Activated CD4-positive, alpha-beta T cell treated with anti-CD3 and anti-CD28 coated beads, Interleukin-2, amount 10 ng/mL, durations not matched to agents 24 days and 14 days (primary cell): Measurements from ENCODE around the gene THSD7B. TPM values are rescaled to one million over a fixed set of nuclear protein-coding genes. Genes with fewer than 3 reads are reported as not detected.
"Not testable (repeated sequence)": the region's sequence is repeated elsewhere in the genome, so short reads cannot be mapped to it uniquely, and the experiment has no call there.

Source experiments
- DNase-seq: peaks from one replicate; pipeline ENCODE4 v3.0.0; 2022
- H3K27ac Mint-ChIP-seq: one replicate; pipeline ENCODE4 v1.8.0; 2022; ENCODE audit warnings: mild to moderate bottlenecking, mixed read lengths
- H3K27me3 Mint-ChIP-seq: one replicate; pipeline ENCODE4 v1.8.0; 2022; ENCODE audit warnings: mixed read lengths
- H3K36me3 Mint-ChIP-seq: one replicate; pipeline ENCODE4 v1.8.0; 2022; ENCODE audit warnings: low read depth, mild to moderate bottlenecking, mixed read lengths
- H3K4me1 Mint-ChIP-seq: one replicate; pipeline ENCODE4 v1.8.0; 2021; ENCODE audit warnings: mixed read lengths
- H3K4me3 Mint-ChIP-seq: one replicate; pipeline ENCODE4 v1.8.0; 2022; ENCODE audit warnings: mild to moderate bottlenecking, moderate library complexity, mixed read lengths
- H3K9me3 Mint-ChIP-seq: one replicate; pipeline ENCODE4 v1.8.0; 2021; ENCODE audit warnings: mixed read lengths
- intact Hi-C: fragments of 100-400 bp; cut with micrococcal nuclease; formaldehyde crosslinking; loops from one replicate; pipeline ENCODE4 v1.15.1; 2023
- total RNA-seq: library from RNA; stranded (reverse); gene quantifications from 2 replicates; pipeline ENCODE4 v1.2.3, GENCODE V29; 2022

THSD7B gene, protein sequence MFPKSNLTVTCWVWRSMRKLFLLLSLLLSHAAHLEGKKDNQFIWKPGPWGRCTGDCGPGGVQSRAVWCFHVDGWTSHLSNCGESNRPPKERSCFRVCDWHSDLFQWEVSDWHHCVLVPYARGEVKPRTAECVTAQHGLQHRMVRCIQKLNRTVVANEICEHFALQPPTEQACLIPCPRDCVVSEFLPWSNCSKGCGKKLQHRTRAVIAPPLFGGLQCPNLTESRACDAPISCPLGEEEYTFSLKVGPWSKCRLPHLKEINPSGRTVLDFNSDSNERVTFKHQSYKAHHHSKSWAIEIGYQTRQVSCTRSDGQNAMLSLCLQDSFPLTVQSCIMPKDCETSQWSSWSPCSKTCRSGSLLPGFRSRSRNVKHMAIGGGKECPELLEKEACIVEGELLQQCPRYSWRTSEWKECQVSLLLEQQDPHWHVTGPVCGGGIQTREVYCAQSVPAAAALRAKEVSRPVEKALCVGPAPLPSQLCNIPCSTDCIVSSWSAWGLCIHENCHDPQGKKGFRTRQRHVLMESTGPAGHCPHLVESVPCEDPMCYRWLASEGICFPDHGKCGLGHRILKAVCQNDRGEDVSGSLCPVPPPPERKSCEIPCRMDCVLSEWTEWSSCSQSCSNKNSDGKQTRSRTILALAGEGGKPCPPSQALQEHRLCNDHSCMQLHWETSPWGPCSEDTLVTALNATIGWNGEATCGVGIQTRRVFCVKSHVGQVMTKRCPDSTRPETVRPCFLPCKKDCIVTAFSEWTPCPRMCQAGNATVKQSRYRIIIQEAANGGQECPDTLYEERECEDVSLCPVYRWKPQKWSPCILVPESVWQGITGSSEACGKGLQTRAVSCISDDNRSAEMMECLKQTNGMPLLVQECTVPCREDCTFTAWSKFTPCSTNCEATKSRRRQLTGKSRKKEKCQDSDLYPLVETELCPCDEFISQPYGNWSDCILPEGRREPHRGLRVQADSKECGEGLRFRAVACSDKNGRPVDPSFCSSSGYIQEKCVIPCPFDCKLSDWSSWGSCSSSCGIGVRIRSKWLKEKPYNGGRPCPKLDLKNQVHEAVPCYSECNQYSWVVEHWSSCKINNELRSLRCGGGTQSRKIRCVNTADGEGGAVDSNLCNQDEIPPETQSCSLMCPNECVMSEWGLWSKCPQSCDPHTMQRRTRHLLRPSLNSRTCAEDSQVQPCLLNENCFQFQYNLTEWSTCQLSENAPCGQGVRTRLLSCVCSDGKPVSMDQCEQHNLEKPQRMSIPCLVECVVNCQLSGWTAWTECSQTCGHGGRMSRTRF (N-terminal part only)
- total RNA-seq: not detected in 2 replicates

GRCh38 chr2:136765256-136766072 is at the start of gene THSD7B:
Gene THSD7B, plus strand, starts transcription at chr2:136765545. Its CDS starts 116,634 bp downstream, at chr2:136882179.
- Mint-ChIP-seq H3K4me1 (peaks cover 2% of the 10 kb centered on the region), H3K27ac (no peak within 1 kb of the TSS), H3K36me3 (no peaks in the 10 kb centered on the region), H3K4me3 (peak within 1 kb of the TSS; percentile 45), H3K9me3 (no peaks in the 10 kb centered on the region), H3K27me3 (peaks cover 59% of the 10 kb centered on the region)
- DNase-seq: no peak
- intact Hi-C loops: no loop called here

- intact Hi-C loops: no loop called here
- Mint-ChIP-seq H3K27ac (no peak overlapping the region), H3K9me3 (no peaks in the 10 kb centered on the region), H3K4me1 (no peaks in the 10 kb centered on the region), H3K36me3 (no peaks in the 10 kb centered on the region), H3K4me3 (no peak overlapping the region), H3K27me3 (no peaks in the 10 kb centered on the region)
- no peak for DNase-seq
Observed at GRCh38 chr2:136718273-136718672, 47.1 kb upstream of the THSD7B start.

DNA sequence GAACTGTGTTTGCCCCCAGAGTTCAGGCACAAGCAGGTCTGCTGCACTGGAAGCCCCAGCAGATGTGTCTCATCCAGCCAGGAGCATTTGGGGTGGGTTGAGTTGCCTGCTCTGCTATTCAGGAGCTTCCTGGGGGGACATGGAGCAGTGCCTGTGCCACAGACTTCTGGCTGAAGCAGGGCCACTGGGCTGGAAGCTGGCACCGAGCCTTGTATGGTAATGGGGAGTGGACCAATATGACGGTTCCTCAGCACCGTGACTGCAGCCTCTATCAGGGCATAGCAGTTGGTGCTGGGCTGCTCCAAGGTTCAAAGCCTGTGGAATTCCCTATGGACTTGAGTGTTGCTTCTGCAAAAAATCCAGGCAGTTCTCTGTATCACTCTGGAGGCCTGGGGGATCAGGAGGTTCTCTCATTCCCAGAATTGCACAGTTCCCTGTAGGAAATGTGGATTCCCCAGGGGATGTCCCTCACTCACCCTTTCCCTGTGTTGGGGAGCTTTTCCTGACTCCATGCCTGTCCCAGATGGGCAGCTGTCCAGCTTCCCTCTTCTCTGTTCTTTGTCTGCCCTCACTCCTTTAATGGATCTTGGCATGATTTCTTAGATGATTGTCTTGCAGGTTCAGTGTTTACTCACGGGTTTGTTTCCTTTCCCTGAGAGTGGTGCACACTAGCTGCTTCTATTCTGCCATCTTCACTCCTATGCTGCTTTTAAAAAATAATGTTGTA is 37.2 kb upstream of the THSD7B start:
- no peaks in the 10 kb centered on the region for H3K9me3 Mint-ChIP-seq
- no peaks in the 10 kb centered on the region for H3K4me1 Mint-ChIP-seq
- intact Hi-C loops: no loop called here
- H3K36me3 Mint-ChIP-seq: no peaks in the 10 kb centered on the region
- DNase-seq: no peak
- H3K27me3 Mint-ChIP-seq: no peaks in the 10 kb centered on the region
- H3K4me3 Mint-ChIP-seq: no peak overlapping the region
- H3K27ac Mint-ChIP-seq: no peak overlapping the region

- no peak overlapping the region for H3K4me3 Mint-ChIP-seq
- H3K27ac Mint-ChIP-seq: no peak overlapping the region
- H3K4me1 Mint-ChIP-seq: no peaks in the 10 kb centered on the region
- intact Hi-C loops: loop anchor here (10.0 kb wide), 1 partner anchor 311 kb away; no protein-coding TSS in a partner anchor
- H3K9me3 Mint-ChIP-seq: no peaks in the 10 kb centered on the region
- no peak for DNase-seq
- H3K27me3 Mint-ChIP-seq: no peaks in the 10 kb centered on the region
- no peaks in the 10 kb centered on the region for H3K36me3 Mint-ChIP-seq
Observed at GRCh38 chr2:136736236-136736635, 29.1 kb upstream of the THSD7B start.

- DNase-seq: no peak
- intact Hi-C loops: loop anchor here (10.0 kb wide), 1 partner anchor 313 kb away; no protein-coding TSS in a partner anchor
- Mint-ChIP-seq H3K36me3 (no peaks in the 10 kb centered on the region), H3K27me3 (no peaks in the 10 kb centered on the region), H3K27ac (no peak overlapping the region), H3K4me3 (no peak overlapping the region), H3K9me3 (no peaks in the 10 kb centered on the region), H3K4me1 (no peaks in the 10 kb centered on the region)
Observed at GRCh38 chr2:136738044-136738443, 27.3 kb upstream of the THSD7B start.

DNA sequence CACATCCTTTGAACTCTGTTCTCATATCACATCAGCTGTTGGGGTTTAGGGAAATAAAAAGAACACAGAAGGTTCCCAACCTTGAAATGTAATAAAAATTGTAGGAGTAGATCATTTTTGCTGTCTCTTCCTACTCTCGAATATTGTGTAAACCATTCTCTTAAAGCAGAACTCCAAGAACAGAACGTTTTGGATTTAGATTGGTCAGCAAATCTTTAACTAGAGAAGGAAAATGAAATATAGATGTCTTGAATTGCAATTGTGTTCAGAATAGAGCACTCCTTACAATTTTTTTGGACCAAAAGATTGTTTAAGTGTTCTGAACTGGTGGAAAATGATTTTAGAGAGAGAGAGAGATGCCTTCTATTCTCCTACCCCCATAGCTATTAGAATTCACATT is 23.9 kb upstream of the THSD7B start:
- H3K9me3 Mint-ChIP-seq: no peaks in the 10 kb centered on the region
- no peaks in the 10 kb centered on the region for H3K36me3 Mint-ChIP-seq
- no peaks in the 10 kb centered on the region for H3K4me1 Mint-ChIP-seq

DNA sequence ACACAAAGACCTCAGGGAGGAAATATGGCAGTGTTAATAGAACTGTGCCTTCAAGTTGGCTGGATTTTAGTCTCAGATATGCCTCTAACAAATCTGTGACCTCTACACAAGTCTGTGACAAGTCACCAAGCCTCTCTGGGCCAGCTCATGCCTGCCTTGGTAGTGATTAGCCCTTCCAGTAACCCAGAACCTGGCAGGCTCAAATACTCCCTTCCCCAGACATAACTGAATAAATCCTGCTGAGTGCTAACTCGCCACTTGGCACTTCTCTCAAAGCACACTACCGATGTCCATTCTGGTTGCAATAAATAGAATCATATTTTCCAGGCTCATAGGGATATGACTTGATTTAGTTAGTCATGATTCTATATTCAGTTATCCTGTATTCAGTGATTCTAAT is 15.3 kb upstream of the THSD7B start:
- no peaks in the 10 kb centered on the region for H3K36me3 Mint-ChIP-seq
- H3K4me3 Mint-ChIP-seq: no peak overlapping the region
- no peak for DNase-seq
- peaks cover 2% of the 10 kb centered on the region for H3K27me3 Mint-ChIP-seq
- peaks cover 4% of the 10 kb centered on the region for H3K9me3 Mint-ChIP-seq
- intact Hi-C loops: no loop called here
- H3K27ac Mint-ChIP-seq: no peak overlapping the region
- peaks cover 2% of the 10 kb centered on the region for H3K4me1 Mint-ChIP-seq

More for the DNA sequence above, 23.9 kb upstream of the THSD7B start:
- H3K4me3 Mint-ChIP-seq: no peak overlapping the region
- no peak for DNase-seq
- intact Hi-C loops: no loop called here
- H3K27me3 Mint-ChIP-seq: peaks cover 2% of the 10 kb centered on the region
- H3K27ac Mint-ChIP-seq: no peak overlapping the region

DNA sequence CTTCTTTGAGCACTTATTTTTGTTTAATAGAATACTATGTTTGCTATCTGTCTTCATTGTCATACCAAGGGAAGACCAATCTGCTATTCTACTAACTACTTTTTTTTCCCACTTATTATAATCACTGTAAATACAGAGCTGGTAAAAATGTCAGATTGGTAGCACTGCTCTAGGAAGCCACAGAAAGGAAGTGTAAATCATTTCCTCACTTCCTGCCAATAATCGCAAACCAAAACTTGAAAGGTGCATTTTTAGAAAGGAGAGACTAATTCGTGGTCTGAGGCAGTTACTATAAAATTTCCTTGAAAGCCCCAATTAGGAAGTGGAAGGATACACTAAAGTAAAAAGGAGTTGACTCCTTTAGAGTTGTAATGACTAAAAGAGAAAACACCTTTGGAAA is 13.9 kb upstream of the THSD7B start:
- peaks cover 4% of the 10 kb centered on the region for H3K9me3 Mint-ChIP-seq
- H3K27ac Mint-ChIP-seq: no peak overlapping the region
- intact Hi-C loops: no loop called here

DNA sequence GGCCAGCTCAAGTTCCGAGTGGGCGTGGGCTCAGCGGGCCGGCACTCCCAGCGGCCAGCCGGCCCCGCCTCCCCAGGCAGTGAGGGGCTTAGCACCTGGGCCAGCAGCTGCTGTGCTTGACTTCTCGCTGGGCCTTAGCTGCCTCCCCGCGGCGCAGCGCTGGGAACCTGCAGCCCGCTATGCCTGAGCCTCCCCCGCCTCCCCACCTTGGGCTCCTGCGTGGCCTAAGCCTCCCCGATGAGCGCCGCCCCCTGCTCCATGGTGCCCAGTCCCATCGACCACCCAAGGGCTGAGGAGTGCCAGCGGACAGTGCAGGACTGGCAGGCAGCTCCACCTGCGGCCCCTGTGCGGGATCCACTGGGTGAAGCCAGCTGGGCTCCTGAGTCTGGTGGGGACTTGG is 6.8 kb upstream of the THSD7B start:
- H3K4me1 Mint-ChIP-seq, H3K27ac Mint-ChIP-seq, H3K4me3 Mint-ChIP-seq, intact Hi-C loops, H3K9me3 Mint-ChIP-seq, DNase-seq, H3K36me3 Mint-ChIP-seq: not testable (repeated sequence)
- peaks cover 13% of the 10 kb centered on the region for H3K27me3 Mint-ChIP-seq

More for the DNA sequence above, 13.9 kb upstream of the THSD7B start:
- Mint-ChIP-seq H3K4me3 (no peak overlapping the region), H3K27me3 (peaks cover 2% of the 10 kb centered on the region), H3K36me3 (no peaks in the 10 kb centered on the region), H3K4me1 (peaks cover 2% of the 10 kb centered on the region)
- no peak for DNase-seq

DNA sequence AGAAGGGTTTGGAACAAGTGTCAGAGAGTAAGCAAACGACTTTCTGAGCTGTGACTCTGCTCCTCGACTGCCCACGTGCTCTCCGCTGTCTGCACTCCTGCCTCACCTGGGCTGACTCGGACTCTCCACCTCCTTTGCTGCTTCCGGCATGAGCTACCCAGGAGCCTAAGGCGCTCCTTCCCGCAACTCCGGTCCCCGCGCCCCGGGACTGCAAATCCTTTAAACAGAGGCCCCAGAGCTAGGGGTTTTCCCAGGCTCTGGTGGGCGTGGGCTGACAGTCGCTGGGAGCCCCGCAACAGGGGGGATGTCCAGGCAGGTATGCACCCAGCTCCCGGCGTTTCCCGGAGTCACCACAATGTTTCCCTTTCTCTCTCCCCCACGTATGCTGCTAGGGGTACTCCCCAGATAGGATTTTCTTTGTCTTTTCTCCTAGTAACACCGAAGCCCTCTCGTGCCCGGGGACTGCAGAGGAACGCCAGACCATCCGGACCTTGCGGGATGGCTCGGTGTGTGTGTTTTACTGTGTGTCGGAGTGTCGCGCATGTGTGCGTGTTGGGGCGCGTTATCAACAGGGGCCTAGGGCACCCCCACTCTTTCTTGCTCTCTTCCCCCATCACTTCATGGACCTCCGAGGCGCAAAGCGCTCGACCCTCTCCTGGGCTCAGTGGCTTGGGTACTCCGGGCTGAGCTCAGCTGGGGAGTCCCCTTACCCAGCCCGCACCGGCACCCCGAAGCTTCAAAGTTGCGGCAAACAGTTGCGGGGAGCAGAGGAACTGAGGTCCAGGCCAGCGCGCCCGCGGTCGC is 691 bp upstream of the THSD7B start:
- intact Hi-C loops: loop anchor here (5.0 kb wide), 1 partner anchor 1073 kb away; no protein-coding TSS in a partner anchor
- peak overlapping the region; percentile 9 for H3K4me3 Mint-ChIP-seq
- peaks cover 2% of the 10 kb centered on the region for H3K4me1 Mint-ChIP-seq
- H3K36me3 Mint-ChIP-seq: no peaks in the 10 kb centered on the region
- H3K9me3 Mint-ChIP-seq: no peaks in the 10 kb centered on the region
- no peak overlapping the region for H3K27ac Mint-ChIP-seq
- DNase-seq: no peak
- peaks cover 59% of the 10 kb centered on the region for H3K27me3 Mint-ChIP-seq

DNA sequence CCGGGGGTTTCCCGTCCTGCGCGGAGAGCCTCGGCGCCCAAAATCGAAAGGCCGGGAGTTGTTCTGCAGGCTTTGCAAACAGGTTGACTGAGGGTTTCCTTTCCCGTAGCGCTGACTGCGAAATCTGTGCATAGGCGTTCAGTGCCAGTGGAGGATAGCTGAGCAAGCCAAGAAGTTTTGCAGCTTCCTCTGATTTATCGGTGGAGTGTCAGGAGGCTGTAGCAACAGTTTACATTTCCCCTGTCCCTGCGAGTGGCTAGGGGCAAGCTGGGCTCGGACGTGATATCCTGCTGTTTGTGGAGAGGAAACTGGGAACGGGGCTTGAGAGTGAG is 694 bp downstream of the THSD7B start:
- H3K4me3 Mint-ChIP-seq: no peak overlapping the region
- intact Hi-C loops: no loop called here
- no peak overlapping the region for H3K27ac Mint-ChIP-seq
- no peaks in the 10 kb centered on the region for H3K36me3 Mint-ChIP-seq
- H3K4me1 Mint-ChIP-seq: peaks cover 2% of the 10 kb centered on the region
- no peaks in the 10 kb centered on the region for H3K9me3 Mint-ChIP-seq
- DNase-seq: peak; percentile 59
- H3K27me3 Mint-ChIP-seq: peaks cover 59% of the 10 kb centered on the region

DNA sequence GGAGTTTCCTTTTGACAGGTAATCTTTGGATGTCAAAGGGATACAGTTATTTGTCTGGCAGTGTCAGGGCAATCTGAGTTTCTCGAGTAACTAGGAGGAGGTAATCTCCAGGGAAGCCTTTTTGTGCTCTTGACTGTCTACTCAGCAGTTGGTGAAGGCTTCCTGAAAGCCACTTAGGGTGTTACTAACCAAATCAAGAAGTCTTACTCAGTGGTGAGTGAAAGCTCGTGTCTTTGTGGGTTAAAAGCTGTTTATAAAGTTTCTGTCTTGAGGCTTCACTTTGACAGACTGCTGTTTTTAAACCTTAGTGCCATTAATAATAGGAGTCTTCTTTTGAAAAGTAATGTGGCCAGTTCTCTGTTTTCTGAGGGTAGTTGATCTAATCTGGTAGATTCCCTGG is 1.7 kb downstream of the THSD7B start:
- peaks cover 58% of the 10 kb centered on the region for H3K27me3 Mint-ChIP-seq
- no peak overlapping the region for H3K4me3 Mint-ChIP-seq
- intact Hi-C loops: no loop called here
- H3K9me3 Mint-ChIP-seq: no peaks in the 10 kb centered on the region
- DNase-seq: no peak
- no peak overlapping the region for H3K27ac Mint-ChIP-seq
- H3K36me3 Mint-ChIP-seq: no peaks in the 10 kb centered on the region
- peaks cover 2% of the 10 kb centered on the region for H3K4me1 Mint-ChIP-seq
